Measurements from ENCODE around the gene CD9.

CD9 gene

DNA sequence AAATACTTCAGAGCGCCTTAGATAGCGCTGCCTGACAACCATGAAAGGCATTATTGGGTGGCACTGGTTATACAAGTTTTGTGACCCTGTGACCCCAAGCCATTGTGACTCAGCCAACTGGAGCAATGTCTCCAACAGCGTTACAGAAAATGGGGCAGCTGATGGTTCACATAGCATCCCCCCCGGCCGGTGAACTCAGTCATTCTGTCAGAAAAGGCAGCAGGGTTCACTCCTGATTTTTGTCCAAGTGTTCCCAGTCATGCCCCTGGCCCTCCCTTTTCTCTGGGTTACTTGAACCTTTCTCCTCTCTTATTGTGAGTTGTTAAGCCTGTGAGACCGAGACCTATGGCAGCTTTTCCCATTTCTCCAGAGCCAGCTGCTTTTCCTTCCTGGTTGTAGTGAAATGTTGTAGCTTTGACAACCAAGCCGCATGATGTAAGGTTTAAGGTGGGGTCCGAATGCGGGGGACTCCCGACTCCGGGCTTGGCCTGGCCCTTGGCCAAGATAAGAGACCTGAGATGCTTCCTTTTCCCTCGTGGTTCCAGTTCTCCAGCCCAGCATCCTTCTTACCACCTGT lies 22.0 kb downstream of the CD9 start:
- DNase-seq: peak; percentile 26

- DNase-seq: no peak
Measured at GRCh38 chr12:6223545-6223944, 23.3 kb downstream of the CD9 start.

DNA sequence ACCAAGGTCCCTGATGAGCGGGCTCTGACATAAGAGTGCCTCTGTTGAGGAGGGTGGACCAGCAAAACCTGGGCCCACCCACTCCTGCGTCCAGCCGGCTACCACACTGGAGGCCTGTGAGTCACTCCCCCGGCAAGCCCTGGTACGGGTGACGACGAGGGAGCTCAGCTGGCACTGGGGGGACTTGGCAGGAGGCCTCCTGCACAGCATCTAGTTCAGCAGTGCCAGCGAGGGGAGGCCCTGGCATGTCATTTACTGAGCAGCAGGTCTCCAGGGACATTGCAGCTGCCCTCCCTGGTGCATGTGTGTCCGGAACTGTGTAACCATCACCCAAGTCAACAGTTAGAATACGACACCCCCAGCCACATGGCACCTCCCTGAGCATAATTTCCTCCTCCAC lies 24.4 kb downstream of the CD9 start:
- DNase-seq: peak; percentile 82

DNA sequence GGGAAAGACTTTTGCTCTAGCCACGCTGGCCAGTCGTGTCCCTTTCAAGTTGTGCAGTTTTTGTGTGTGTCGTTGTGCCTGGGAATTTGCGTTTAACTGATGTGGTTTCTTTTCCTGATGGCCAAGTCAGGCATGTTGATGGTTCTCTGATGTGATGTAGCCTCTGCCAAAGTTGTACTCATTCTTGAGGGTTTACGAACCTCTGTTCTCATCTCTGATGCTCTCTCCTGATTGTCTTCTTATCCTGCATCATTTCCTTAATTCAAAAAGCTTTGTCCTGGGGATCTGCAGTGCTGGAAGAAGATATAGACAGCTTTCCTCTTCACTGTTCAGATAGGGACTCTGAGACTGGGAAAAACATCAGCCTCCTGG lies 25.4 kb downstream of the CD9 start:
- no peak for DNase-seq

- DNase-seq: peak; percentile 61
Measured at GRCh38 chr12:6226002-6226678, 25.9 kb downstream of the CD9 start.

- DNase-seq: no peak
Measured at GRCh38 chr12:6226679-6227051, 26.5 kb downstream of the CD9 start.

- no peak for DNase-seq
Measured at GRCh38 chr12:6228535-6229223, 28.5 kb downstream of the CD9 start.

DNA sequence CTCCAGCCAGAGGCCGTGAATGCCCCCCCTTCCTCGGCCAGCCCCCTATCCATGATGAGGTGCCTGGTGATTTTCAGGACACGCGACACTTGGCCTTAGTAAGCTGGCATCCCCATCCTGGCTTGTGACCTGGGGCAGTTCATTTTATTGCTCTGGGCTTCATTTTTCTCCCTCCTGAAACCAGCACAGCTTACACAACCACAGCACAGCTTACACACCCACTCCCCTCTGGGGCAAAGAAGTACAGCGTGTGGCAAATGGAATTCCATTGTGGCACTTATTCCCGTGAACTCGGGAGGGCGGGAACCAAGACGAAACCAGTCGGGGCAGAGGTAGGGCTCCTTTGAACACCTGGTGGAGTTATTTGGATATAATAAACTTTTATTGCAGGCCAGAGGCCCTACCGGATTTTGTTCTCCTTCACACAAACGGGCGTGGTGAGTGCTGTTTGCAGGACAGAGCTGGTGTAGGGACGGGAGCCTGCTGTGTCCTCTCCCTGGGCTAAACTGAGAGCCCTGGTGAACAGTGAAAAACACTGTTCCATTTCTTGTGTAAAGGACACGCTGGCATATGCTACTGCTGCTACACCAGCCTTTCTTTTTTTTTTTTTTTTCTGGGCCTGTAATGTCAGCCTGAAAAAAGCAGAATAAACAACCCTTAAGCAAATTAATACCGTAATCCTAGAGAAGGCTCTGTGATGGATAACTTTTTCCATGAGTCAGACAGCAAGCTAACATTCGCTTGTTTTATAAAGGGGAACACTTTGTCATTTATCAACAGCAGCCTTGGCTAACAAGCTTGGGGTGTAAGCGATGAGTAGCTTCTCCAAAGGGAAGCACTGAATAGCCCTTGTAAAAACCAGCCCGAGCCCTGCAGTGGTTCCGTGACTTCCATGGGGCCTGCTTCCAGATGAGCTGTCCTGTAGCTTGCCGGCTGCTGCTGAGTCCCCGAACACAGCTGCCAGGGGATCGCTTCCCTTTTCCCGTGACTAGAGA lies 29.3 kb downstream of the CD9 start:
- peak; percentile 74 for DNase-seq

DNA sequence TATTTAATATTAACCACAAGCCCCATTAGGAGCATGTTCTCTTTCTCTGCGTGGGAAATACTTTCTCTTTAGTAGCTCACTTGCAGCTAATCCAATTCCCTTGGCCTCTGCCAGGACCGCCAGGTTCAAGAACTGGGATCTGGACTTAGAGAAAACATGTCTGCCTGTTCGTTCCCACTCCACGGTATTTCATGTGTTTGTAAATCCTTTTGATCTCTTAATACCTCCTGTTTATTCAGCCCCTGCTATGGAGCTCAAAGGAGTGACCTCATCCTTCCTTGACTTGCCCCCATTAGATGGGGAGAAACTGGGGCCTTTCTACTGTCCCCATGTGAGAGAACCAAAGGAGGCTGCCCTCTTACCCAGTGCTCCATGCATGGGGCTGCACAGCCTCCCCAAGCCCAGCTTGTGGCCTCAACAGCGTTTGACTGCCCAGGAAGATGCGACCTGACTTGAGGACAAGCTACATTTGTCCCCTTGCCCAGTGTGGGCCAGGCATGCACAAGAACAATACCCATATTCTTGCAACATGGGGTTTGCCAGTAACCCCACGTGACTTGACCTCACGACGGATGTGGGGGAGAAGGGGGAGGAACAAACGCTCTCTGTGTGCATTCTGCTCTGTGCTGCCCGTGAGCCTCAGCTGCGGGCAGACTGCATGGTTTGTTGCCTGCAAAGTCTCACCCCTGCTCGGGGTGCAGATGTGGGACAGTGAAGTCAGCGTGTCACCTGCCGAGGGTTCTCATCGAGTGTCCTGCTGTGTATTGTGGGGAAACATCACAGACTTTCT lies 30.3 kb downstream of the CD9 start:
- DNase-seq: peak; percentile 96

GRCh38 chr12:6231359-6232268 lies 31.4 kb downstream of the CD9 start:
- no peak for DNase-seq

DNA sequence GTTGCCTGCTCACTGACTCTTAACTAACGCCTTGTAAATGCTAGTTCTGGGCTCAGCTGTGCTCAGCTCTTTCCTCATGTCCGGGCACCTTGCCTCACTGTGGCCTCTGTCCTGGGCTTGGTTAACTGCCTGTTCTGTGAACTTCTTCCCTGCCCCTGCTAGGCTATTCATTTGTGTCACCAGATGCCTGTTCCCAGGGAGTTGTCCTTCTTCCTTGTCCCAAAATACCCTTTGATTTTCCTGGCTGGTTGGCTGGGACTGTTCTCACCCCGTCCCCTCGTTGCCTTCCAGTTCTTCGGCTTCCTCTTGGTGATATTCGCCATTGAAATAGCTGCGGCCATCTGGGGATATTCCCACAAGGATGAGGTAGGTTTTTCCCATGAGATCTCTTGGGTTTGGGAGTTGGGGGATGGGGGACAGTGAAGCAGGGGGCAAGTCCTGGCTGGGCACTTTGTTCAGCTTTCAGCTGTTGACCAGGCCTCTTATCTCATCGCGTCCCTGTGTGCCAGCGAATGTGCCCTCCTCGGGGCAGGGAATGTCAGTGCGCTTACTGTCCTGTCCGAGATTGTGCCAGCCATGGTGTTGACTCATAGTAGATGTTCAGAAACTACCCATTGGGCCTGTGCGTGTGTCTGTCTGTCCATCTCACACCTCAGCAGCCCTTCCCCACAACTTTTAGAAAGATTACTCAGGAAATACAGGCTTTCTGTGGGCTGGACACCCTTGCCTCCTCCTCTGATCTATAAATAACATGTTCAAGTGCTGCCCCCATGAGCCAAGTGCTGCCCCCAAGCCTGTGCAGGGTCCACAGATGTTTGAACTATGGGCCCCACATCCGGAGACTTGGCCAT lies 33.1 kb downstream of the CD9 start:
- DNase-seq: peak; percentile 76

DNA sequence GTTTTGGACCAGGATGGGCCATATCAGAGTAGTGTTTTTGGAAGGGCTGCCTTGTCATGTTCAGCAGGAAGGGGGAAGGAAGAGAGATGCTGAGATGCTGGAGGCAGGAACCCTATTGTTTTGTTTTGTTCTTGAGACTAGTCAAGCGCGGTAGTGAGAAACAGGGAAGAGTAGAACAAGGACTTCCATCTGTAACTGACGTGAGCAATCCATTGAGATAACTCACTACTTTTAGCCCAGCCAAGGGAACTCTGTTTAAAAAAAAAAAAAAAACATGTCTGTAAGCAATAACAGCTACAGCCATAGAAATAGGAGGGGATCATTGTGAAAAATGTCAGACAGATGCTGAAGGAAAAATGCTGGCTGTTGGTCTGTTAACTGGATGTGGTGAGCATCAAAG lies 34.0 kb downstream of the CD9 start:
- DNase-seq: no peak

DNA sequence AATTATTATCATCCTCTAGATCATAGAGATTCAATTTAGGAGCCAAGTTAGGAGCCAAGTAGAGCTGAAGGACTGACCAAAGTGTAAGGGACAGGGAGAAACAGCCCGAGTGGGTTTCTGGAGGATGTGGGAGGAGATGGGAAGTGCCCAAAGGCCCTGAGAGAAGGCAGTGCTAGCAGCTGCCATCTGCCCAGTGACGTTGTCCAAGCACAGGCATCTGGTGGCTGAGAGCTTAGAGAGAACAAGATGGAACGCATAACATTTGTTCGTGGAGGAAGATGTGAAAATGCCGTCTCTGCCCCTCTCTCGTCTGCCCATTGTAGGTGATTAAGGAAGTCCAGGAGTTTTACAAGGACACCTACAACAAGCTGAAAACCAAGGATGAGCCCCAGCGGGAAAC lies 34.7 kb downstream of the CD9 start:
- no peak for DNase-seq

- DNase-seq: no peak
Measured at GRCh38 chr12:6235499-6235898, 35.3 kb downstream of the CD9 start.

- no peak for DNase-seq
Measured at GRCh38 chr12:6235906-6236640, 35.9 kb downstream of the CD9 start.

DNA sequence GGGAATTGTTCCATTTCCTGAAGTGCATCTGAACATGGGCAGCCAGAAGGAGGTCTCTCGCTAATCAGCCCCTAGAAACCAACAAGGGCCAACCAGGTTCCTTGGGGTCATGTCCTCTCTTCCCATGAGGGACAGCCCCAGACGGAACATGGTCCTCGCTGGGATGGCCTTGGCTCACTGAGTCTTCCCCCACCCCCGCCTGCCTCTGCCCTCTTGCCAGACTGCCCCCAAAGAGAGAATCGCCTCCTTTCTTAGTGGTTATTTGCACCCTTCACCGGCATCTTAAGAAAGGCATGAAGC lies 36.4 kb downstream of the CD9 start:
- DNase-seq: no peak

DNA sequence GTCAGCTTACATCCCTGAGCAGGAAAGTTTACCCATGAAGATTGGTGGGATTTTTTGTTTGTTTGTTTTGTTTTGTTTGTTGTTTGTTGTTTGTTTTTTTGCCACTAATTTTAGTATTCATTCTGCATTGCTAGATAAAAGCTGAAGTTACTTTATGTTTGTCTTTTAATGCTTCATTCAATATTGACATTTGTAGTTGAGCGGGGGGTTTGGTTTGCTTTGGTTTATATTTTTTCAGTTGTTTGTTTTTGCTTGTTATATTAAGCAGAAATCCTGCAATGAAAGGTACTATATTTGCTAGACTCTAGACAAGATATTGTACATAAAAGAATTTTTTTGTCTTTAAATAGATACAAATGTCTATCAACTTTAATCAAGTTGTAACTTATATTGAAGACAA lies 37.6 kb downstream of the CD9 start:
- DNase-seq: no peak

DNA sequence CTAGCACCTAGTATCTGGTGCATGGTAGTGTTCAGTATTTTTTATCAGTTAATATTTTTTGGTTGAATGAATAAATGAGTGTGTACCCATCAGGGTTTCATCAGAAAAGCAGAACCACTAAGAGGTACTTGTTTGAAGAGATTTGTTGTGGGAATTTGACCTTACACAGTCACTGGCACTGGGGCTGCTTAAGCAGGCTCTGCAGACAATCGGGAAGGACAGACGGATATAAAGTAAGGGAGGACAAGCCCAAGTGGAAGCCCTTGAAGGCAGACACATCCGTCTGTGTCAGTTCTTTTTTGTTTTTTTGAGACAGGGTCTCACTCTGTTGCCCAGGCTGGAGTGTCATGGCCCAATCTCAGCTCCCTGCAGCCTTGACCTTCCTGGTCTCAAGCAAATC lies 38.7 kb downstream of the CD9 start:
- DNase-seq: no peak

DNA sequence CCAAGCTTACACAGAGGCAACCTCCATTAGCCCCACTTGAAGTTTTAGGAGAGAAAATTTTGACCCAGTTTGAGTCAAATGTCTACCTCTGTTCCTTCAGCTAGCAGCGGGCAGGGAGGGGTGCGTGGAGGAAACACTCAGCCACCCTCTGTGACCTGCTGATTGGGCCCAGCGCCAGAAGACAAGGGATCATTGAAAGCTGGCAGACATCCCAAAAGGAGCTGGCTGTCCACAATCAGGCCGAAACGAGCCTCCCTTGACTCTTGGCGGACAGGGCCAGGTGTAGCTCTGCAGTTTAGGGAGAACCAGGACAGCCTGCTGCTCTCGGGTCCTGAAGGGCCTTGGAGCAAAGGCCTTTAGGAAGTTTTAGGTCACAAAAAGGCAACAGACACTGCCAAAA lies 41.3 kb downstream of the CD9 start:
- peak; percentile 7 for DNase-seq

GRCh38 chr12:6249580-6249979 lies 49.4 kb downstream of the CD9 start:
- DNase-seq: no peak

Data from midbrain (tissue), 1 donor.